Mesendoderm (in vitro differentiated cells): ENCODE measurements around the gene MECR.

Source experiments
- DNase-seq: peaks from one replicate; pipeline ENCODE4 v3.0.0; 2013
- H2AK5ac ChIP-seq: 2 replicates; pipeline ENCODE4 v1.6.1; 2013; ENCODE audit warnings: low read length, inconsistent platforms
- H2BK120ac ChIP-seq: 2 replicates; pipeline ENCODE4 v1.6.1; 2013; ENCODE audit warnings: low read depth, mild to moderate bottlenecking, low read length, moderate library complexity, mixed read lengths
- H2BK15ac ChIP-seq: replicated peaks from 2 replicates; pipeline ENCODE4 v1.6.1; 2013; ENCODE audit warnings: low read depth, mild to moderate bottlenecking, moderate library complexity
- H2BK5ac ChIP-seq: 2 replicates; pipeline ENCODE4 v1.6.1; 2013; ENCODE audit warnings: low read length, inconsistent platforms
- H3K18ac ChIP-seq: 2 replicates; pipeline ENCODE4 v1.6.1; 2013; ENCODE audit warnings: mild to moderate bottlenecking, low read length, mixed read lengths
- H3K23ac ChIP-seq: one replicate; pipeline ENCODE4 v1.6.1; 2013; ENCODE audit warnings: low read length
- H3K27ac ChIP-seq: 2 replicates; pipeline ENCODE4 v1.5.1; 2013; ENCODE audit warnings: low read depth, mild to moderate bottlenecking, inconsistent platforms, low read length, moderate library complexity
- H3K27me3 ChIP-seq: 2 replicates; pipeline ENCODE4 v1.6.1; 2013; ENCODE audit warnings: low read length, control low read depth, mild to moderate bottlenecking, inconsistent platforms; ENCODE audit not compliant: insufficient read depth, poor library complexity
- H3K36me3 ChIP-seq: 2 replicates; pipeline ENCODE4 v1.6.1; 2013; ENCODE audit warnings: low read length, inconsistent platforms; ENCODE audit not compliant: control insufficient read depth, insufficient read depth
- H3K4ac ChIP-seq: one replicate; pipeline ENCODE4 v1.6.1; 2013; ENCODE audit warnings: low read depth, mild to moderate bottlenecking, low read length, moderate library complexity
- H3K4me1 ChIP-seq: 2 replicates; pipeline ENCODE4 v1.6.1; 2013; ENCODE audit warnings: low read depth, low read length, inconsistent platforms; ENCODE audit not compliant: control insufficient read depth
- H3K4me2 ChIP-seq: 2 replicates; pipeline ENCODE4 v1.6.1; 2013; ENCODE audit warnings: low read length
- H3K4me3 ChIP-seq: 2 replicates; pipeline ENCODE4 v1.5.1; 2013; ENCODE audit warnings: mild to moderate bottlenecking, low read length
- H3K56ac ChIP-seq: one replicate; pipeline ENCODE4 v1.6.1; 2013; ENCODE audit warnings: low read length
- H3K79me1 ChIP-seq: 2 replicates; pipeline ENCODE4 v1.6.1; 2013; ENCODE audit warnings: low read length, inconsistent platforms
- H3K79me2 ChIP-seq: 2 replicates; pipeline ENCODE4 v1.6.1; 2013; ENCODE audit warnings: mild to moderate bottlenecking, low read length; ENCODE audit not compliant: control insufficient read depth, insufficient read depth
- H3K9ac ChIP-seq: 2 replicates; pipeline ENCODE4 v1.6.1; 2013; ENCODE audit warnings: low read length, inconsistent platforms
- H4K5ac ChIP-seq: one replicate; pipeline ENCODE4 v1.6.1; 2013; ENCODE audit warnings: low read length
- H4K8ac ChIP-seq: one replicate; pipeline ENCODE4 v1.6.1; 2013; ENCODE audit warnings: low read depth, mild to moderate bottlenecking, control low read depth, low read length, moderate library complexity
- WGBS: extraction: QIAGEN DNeasy Blood & Tissue Kit; methylation state at CpG from one replicate; pipeline ENCODE4 v1.1.7; 2013; ENCODE audit warnings: low lambda C conversion rate, missing lambda C conversion rate; ENCODE audit not compliant: insufficient coverage; ENCODE audit errors: extremely low coverage; 5-methylcytosine and 5-hydroxymethylcytosine counted together

MECR gene

GRCh38 chr1:29180497-29181412 is 50.0 kb downstream of the MECR start:
- Histone ChIP-seq H2BK120ac (no peak overlapping the region), H3K27ac (peak overlapping the region; percentile 100), H3K9ac (peak overlapping the region; percentile 100), H3K27me3 (no peaks in the 10 kb centered on the region), H3K4me2 (peak overlapping the region; percentile 92), H3K36me3 (no peaks in the 10 kb centered on the region), H3K56ac (peak overlapping the region; percentile 99), H2BK15ac (no peak overlapping the region), H2BK5ac (peak overlapping the region; percentile 87), H4K8ac (no peak overlapping the region), H3K4me1 (no peaks in the 10 kb centered on the region), H3K4me3 (peak overlapping the region; percentile 100), H3K79me1 (no peaks in the 10 kb centered on the region), H3K23ac (peak overlapping the region; percentile 100), H2AK5ac (peak overlapping the region; percentile 65), H3K18ac (peak overlapping the region; percentile 92), H3K4ac (peak overlapping the region; percentile 73), H3K79me2 (peaks cover 52% of the 10 kb centered on the region), H4K5ac (no peak overlapping the region)
- no peak for DNase-seq
- no CpG with 5 or more reads among the region's 32 CpGs for WGBS

GRCh38 chr1:29179641-29180184 is 51.0 kb downstream of the MECR start:
- Histone ChIP-seq H3K79me1 (no peaks in the 10 kb centered on the region), H3K4me3 (no peak overlapping the region), H4K8ac (peak overlapping the region; percentile 13), H3K4me2 (peak overlapping the region; percentile 14), H3K9ac (peak overlapping the region; percentile 52), H2BK15ac (no peak overlapping the region), H2BK120ac (no peak overlapping the region), H2AK5ac (no peak overlapping the region), H4K5ac (no peak overlapping the region), H3K18ac (no peak overlapping the region), H3K27ac (no peak overlapping the region), H3K23ac (no peak overlapping the region), H3K4me1 (no peaks in the 10 kb centered on the region), H3K4ac (no peak overlapping the region), H3K27me3 (no peaks in the 10 kb centered on the region), H2BK5ac (no peak overlapping the region), H3K56ac (peak overlapping the region; percentile 34), H3K36me3 (no peaks in the 10 kb centered on the region), H3K79me2 (peaks cover 58% of the 10 kb centered on the region)
- no peak for DNase-seq
- no CpG with 5 or more reads among the region's 4 CpGs for WGBS

- Histone ChIP-seq H2BK120ac (no peak overlapping the region), H3K4ac (no peak overlapping the region), H4K8ac (no peak overlapping the region), H2AK5ac (no peak overlapping the region), H2BK5ac (no peak overlapping the region), H3K27me3 (no peaks in the 10 kb centered on the region), H3K79me2 (peaks cover 69% of the 10 kb centered on the region), H3K4me1 (no peaks in the 10 kb centered on the region), H3K18ac (no peak overlapping the region), H3K4me2 (no peak overlapping the region), H3K9ac (no peak overlapping the region), H3K56ac (no peak overlapping the region), H3K4me3 (no peak overlapping the region), H2BK15ac (no peak overlapping the region), H3K79me1 (peaks cover 3% of the 10 kb centered on the region), H3K23ac (no peak overlapping the region), H4K5ac (no peak overlapping the region), H3K27ac (no peak overlapping the region), H3K36me3 (no peaks in the 10 kb centered on the region)
- WGBS = no CpG with 5 or more reads among the region's 12 CpGs
- DNase-seq = no peak
Measured at GRCh38 chr1:29177022-29177705, 53.6 kb downstream of the MECR start.

- H3K23ac ChIP-seq = no peak overlapping the region
- WGBS = no CpG with 5 or more reads among the region's 4 CpGs
- peaks cover 3% of the 10 kb centered on the region for H3K79me1 ChIP-seq
- H3K4ac ChIP-seq = no peak overlapping the region
- H2BK120ac ChIP-seq = no peak overlapping the region
- no peak overlapping the region for H2BK5ac ChIP-seq
- H3K79me2 ChIP-seq = peaks cover 72% of the 10 kb centered on the region
- H3K27me3 ChIP-seq = no peaks in the 10 kb centered on the region
- H3K9ac ChIP-seq = no peak overlapping the region
- no peak for DNase-seq
- no peak overlapping the region for H2BK15ac ChIP-seq
- no peak overlapping the region for H3K4me3 ChIP-seq
- H4K8ac ChIP-seq = no peak overlapping the region
- H3K4me2 ChIP-seq = no peak overlapping the region
- no peak overlapping the region for H3K56ac ChIP-seq
- H3K4me1 ChIP-seq = no peaks in the 10 kb centered on the region
- no peak overlapping the region for H3K18ac ChIP-seq
- H3K27ac ChIP-seq = no peak overlapping the region
- no peak overlapping the region for H2AK5ac ChIP-seq
- no peak overlapping the region for H4K5ac ChIP-seq
- no peaks in the 10 kb centered on the region for H3K36me3 ChIP-seq
Measured at GRCh38 chr1:29176576-29176975, 54.2 kb downstream of the MECR start.

DNA sequence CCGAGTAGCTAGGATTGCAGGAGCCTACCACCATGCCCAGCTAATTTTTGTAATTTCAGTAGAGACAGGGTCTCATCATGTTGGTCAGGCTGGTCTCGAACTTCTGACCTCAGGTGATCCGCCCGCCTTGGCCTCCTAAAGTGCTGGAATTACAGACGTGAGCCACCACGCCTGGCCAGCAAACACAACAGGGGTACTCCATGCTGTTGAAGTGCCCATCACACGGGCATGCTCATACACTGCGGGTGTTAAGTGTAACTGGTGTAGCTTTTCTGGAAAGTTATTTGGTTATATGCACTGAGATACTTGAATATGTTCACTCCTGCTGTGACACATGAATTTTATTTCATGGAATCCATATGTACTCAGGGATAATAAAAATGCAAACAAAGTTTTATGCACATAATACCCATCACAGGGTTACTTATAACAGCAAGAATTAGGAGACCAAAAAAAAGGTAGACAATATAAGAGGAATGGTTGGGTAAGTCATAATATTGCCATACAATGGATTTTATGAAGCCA is 58.3 kb downstream of the MECR start:
- Histone ChIP-seq H3K79me1 (peaks cover 13% of the 10 kb centered on the region), H2BK15ac (no peak overlapping the region), H2BK5ac (no peak overlapping the region), H3K4me1 (no peaks in the 10 kb centered on the region), H3K56ac (no peak overlapping the region), H3K4me2 (no peak overlapping the region), H3K27me3 (no peaks in the 10 kb centered on the region), H4K5ac (no peak overlapping the region), H2AK5ac (no peak overlapping the region), H3K23ac (peak overlapping the region; percentile 80), H3K4ac (no peak overlapping the region), H3K4me3 (no peak overlapping the region), H3K27ac (no peak overlapping the region), H3K79me2 (peaks cover 63% of the 10 kb centered on the region), H2BK120ac (no peak overlapping the region), H3K36me3 (no peaks in the 10 kb centered on the region), H3K9ac (no peak overlapping the region), H3K18ac (no peak overlapping the region), H4K8ac (no peak overlapping the region)
- WGBS = no CpG with 5 or more reads among the region's 8 CpGs
- no peak for DNase-seq
